K562 (cell line): ENCODE results near the gene SLC26A1. TPM values are rescaled to one million over a fixed set of nuclear protein-coding genes. Genes with fewer than 3 reads are reported as not detected.

ENCODE experiments used
- ATAC-seq: fragments of 200-7000 bp; cut with Tn5 transposase; 3 replicates; pipeline ENCODE4 v1.9.1; 2020; ENCODE audit warnings: moderate library complexity
- BruUV-seq: library from RNA; stranded (reverse); fragments of 400-500 nt; replicated peaks from 2 replicates; lab custom pipeline; 2021; lab: Mats Ljungman, UMichigan
- CTCF ChIA-PET: fragments of 300-600 bp; formaldehyde crosslinking; extraction: SDS; loops from one replicate; lab custom pipeline; 2021; ENCODE audit warnings: low intra/inter-chr PET ratio; lab: Yijun Ruan, JAX
- POLR2A ChIA-PET: fragments of 300-600, 350-650 bp; sonication (Branson Sonifier 250); formaldehyde crosslinking; extraction: SDS; loops from one replicate; lab custom pipeline; 2021; ENCODE audit warnings: antibody characterized with exemption, inconsistent platforms; lab: Yijun Ruan, JAX
- DNase-seq, 4 experiments: peaks; one replicate each; pipeline versions ENCODE4 v3.0.0 to v3.0.0-alpha.2; 2011 to 2018; ENCODE audit warnings: low spot score in 3 of 4, mixed read lengths in 3 of 4; ENCODE audit errors: extremely low read depth in 1 of 4
- FAIRE-seq: peaks from 2 replicates; lab custom pipeline; 2011; peaks lifted over from hg19 to GRCh38; lab: Jason Lieb, UNC
- H2AFZ ChIP-seq: 2 replicates; pipeline ENCODE4 v1.6.0; 2011; ENCODE audit warnings: low read depth, low read length, control low read depth, inconsistent platforms
- H3K27ac ChIP-seq: fragments of 200-600 bp; 3 replicates; pipeline ENCODE4 v1.8.0; 2011; ENCODE audit warnings: low read depth, mild to moderate bottlenecking, control low read depth, inconsistent platforms, low read length, moderate library complexity, mixed read lengths; ENCODE audit errors: extremely low read depth
- H3K27me3 ChIP-seq, 2 experiments: fragments of 300-600 bp in 1 of 2; 2 replicates in 1 of 2; 3 replicates in 1 of 2; pipeline versions ENCODE4 v1.6.0 to v1.8.0; 2011; ENCODE audit warnings: inconsistent platforms in 2 of 2, low read length in 2 of 2, mild to moderate bottlenecking in 1 of 2, mixed read lengths in 1 of 2, moderate library complexity in 1 of 2; ENCODE audit not compliant: control insufficient read depth in 2 of 2, insufficient read depth in 2 of 2
- H3K36me3 ChIP-seq: fragments of 300-600 bp; 3 replicates; pipeline ENCODE4 v1.8.0; 2011; ENCODE audit warnings: mild to moderate bottlenecking, low read length, inconsistent platforms; ENCODE audit not compliant: control insufficient read depth, insufficient read depth
- H3K4me1 ChIP-seq, 2 experiments: fragments of 200-600 bp in 1 of 2; replicated peaks in 1 of 2; 2 replicates in 1 of 2; 3 replicates in 1 of 2; pipeline versions ENCODE4 v1.5.1 to v1.8.0; 2011; ENCODE audit warnings: inconsistent platforms in 2 of 2, low read length in 2 of 2, mild to moderate bottlenecking in 1 of 2, mixed read lengths in 1 of 2, moderate library complexity in 1 of 2; ENCODE audit not compliant: control insufficient read depth in 2 of 2, insufficient read depth in 2 of 2
- H3K4me2 ChIP-seq: 2 replicates; pipeline ENCODE4 v1.6.1; 2011; ENCODE audit warnings: low read length, control low read depth, inconsistent platforms, mixed read lengths; ENCODE audit not compliant: insufficient read depth
- H3K4me3 ChIP-seq: fragments of 200-600 bp; sonication (generic), shearing (Covaris generic); 2 replicates; pipeline ENCODE4 v1.5.1; 2016; ENCODE audit warnings: control low read depth, inconsistent platforms
- H3K79me2 ChIP-seq: fragments of 200-600 bp; 3 replicates; pipeline ENCODE4 v1.8.0; 2011; ENCODE audit warnings: low read length, inconsistent platforms; ENCODE audit not compliant: control insufficient read depth, insufficient read depth
- H3K9ac ChIP-seq, 2 experiments: 2 replicates each; pipeline versions ENCODE4 v1.6.0 to v1.6.1; 2011; ENCODE audit warnings: low read depth in 2 of 2, low read length in 2 of 2, control low read depth in 1 of 2, inconsistent platforms in 1 of 2, mild to moderate bottlenecking in 1 of 2, mixed read lengths in 1 of 2; ENCODE audit not compliant: insufficient read depth in 1 of 2
- H3K9me1 ChIP-seq: one replicate; pipeline ENCODE4 v1.6.0; 2011; ENCODE audit warnings: inconsistent platforms, mild to moderate bottlenecking, low read length, moderate library complexity; ENCODE audit not compliant: control insufficient read depth, insufficient read depth
- H3K9me3 ChIP-seq: replicated peaks from 2 replicates; pipeline ENCODE4 v1.5.1; 2011; ENCODE audit warnings: low read depth, low read length, inconsistent platforms; ENCODE audit not compliant: control insufficient read depth, insufficient read depth
- H4K20me1 ChIP-seq: replicated peaks from 2 replicates; pipeline ENCODE4 v1.6.1; 2011; ENCODE audit warnings: low read length, inconsistent platforms, mixed read lengths; ENCODE audit not compliant: control insufficient read depth, insufficient read depth
- C11orf30 ChIP-seq: fragments of 450-650 bp; IDR thresholded peaks from 2 replicates; pipeline ENCODE4 v1.6.1; 2016; ENCODE audit warnings: low read depth, mild to moderate bottlenecking
- NFIX ChIP-seq: fragments of 250-450 bp; sonication (Bioruptor Pico); IDR thresholded peaks from 2 replicates; pipeline ENCODE4 v1.4.0; 2020; ENCODE audit warnings: low read depth, mild to moderate bottlenecking, moderate library complexity
- POLR2G ChIP-seq: fragments of 200-400 bp; formaldehyde crosslinking; IDR thresholded peaks from 2 replicates; pipeline ENCODE4 v1.6.1; 2017; ENCODE audit warnings: low read depth, mild to moderate bottlenecking, antibody characterized with exemption, low read length, moderate library complexity
- TAF15 ChIP-seq: fragments of 200-400 bp; formaldehyde crosslinking; IDR thresholded peaks from 2 replicates; pipeline ENCODE4 v1.6.1; 2017; ENCODE audit warnings: mild to moderate bottlenecking, low read depth, low read length, moderate library complexity
- ZC3H4 ChIP-seq: sonication (generic); formaldehyde crosslinking; IDR thresholded peaks from 2 replicates; pipeline ENCODE4 v1.9.0; 2021; ENCODE audit warnings: missing genetic modification reagents, borderline replicate concordance
- ZNF668 ChIP-seq: fragments of 250-450 bp; sonication (Bioruptor Pico); IDR thresholded peaks from 2 replicates; pipeline ENCODE4 v1.8.0; 2022; ENCODE audit warnings: mild to moderate bottlenecking, inconsistent platforms
- ZNF75A ChIP-seq: fragments of 450-650 bp; formaldehyde crosslinking; IDR thresholded peaks from 2 replicates; pipeline ENCODE4 v1.4.0; 2020; ENCODE audit warnings: mild to moderate bottlenecking
- WGBS: fragments of 100-300 bp; shearing (Covaris generic); methylation state at CpG from one replicate; pipeline ENCODE4 v1.1.6; 2016; ENCODE audit warnings: low coverage, mixed read lengths; ENCODE audit not compliant: insufficient coverage; ENCODE audit errors: missing lambda C conversion rate; 5-methylcytosine and 5-hydroxymethylcytosine counted together
- in situ Hi-C: fragments of 300-500 bp; cut with MboI; formaldehyde crosslinking; loops from 4 replicates; pipeline ENCODE4 v1.15.0; 2018; ENCODE audit warnings: inconsistent platforms, mixed read lengths
- intact Hi-C: fragments of 100-400 bp; cut with micrococcal nuclease; formaldehyde crosslinking; loops from 2 replicates; pipeline ENCODE4 v1.14.2; 2022
- polyA plus RNA-seq, 8 experiments: library from polyadenylated mRNA; depleted of rRNA in 4 of 8; stranded (reverse) in 5 of 8; unstranded in 3 of 8; fragments of >200 nt; fragmentation: Nextera tagmentation in 2 of 8; fragmentation: Illumina TruSeq in 1 of 8; extraction: Ambion mirVana in 2 of 8; extraction: Trizol in 1 of 8; gene quantifications; 2 replicates each; pipeline versions ENCODE4 v1.2.1 to v1.2.3, GENCODE V29; 2011 to 2014; ENCODE audit warnings: inconsistent platforms in 1 of 8, missing spikeins in 1 of 8
- total RNA-seq, 7 experiments: library from RNA; depleted of rRNA in 6 of 7; stranded (reverse); fragments of >200 nt in 6 of 7; fragmentation: Illumina TruSeq in 2 of 7; extraction: Trizol in 2 of 7; gene quantifications; 2 replicates each; pipeline versions ENCODE4 v1.2.1 to v1.2.3, GENCODE V29; 2011 to 2021; ENCODE audit warnings: low replicate concordance in 1 of 7

Gene SLC26A1
- total and polyA plus RNA-seq, 9 of the 15 experiments (the other 6 are each of a cell fraction or from before 2014, with no cell fraction given), result 0.11 to 4.2 (median 0.95) TPM

- Histone ChIP-seq H3K4me1 (peaks cover 0 to 37% of the 10 kb centered on the region in 2 experiments; a peak in 2 of 5 replicates), H3K9me3 (no peaks in the 10 kb centered on the region), H4K20me1 (no peaks in the 10 kb centered on the region), H3K9me1 (no peaks in the 10 kb centered on the region), H3K79me2 (no peaks in the 10 kb centered on the region), H3K36me3 (no peaks in the 10 kb centered on the region), H3K4me2 (no peak overlapping the region), H2AFZ (no peak overlapping the region), H3K4me3 (no peak overlapping the region), H3K9ac (no peak overlapping the region; a peak in 1 of 4 replicates), H3K27me3 (no peaks in the 10 kb centered on the region), H3K27ac (no peak overlapping the region)
- no peak for TF ChIP-seq C11orf30
- TF ChIP-seq TAF15, result no peak
- TF ChIP-seq ZNF668 (CRISPR knock-in tag), result no peak
- TF ChIP-seq ZC3H4 (CRISPR knock-in tag), result no peak
- no peak for TF ChIP-seq NFIX (CRISPR knock-in tag)
- ATAC-seq (no peak), DNase-seq (no peak), FAIRE-seq (no peak)
- no TSS peak for BruUV-seq
- intact Hi-C loops, result no loop called here
- ChIA-PET POLR2A (interaction anchor here (0.6 kb wide), 1 partner anchor 41 kb away, joined by 3 read pairs; no protein-coding TSS in a partner anchor), CTCF (no interaction called here)
- WGBS, result 94% methylated on average over 12 of the region's 13 CpGs
- in situ Hi-C loops, result no loop called here
Measured at GRCh38 chr4:953574-953915, 39.7 kb downstream of the SLC26A1 start.

GRCh38 chr4:952881-953573, 40.2 kb downstream of the SLC26A1 start:
- Histone ChIP-seq H3K36me3 (no peaks in the 10 kb centered on the region), H3K27ac (no peak overlapping the region), H3K4me2 (no peak overlapping the region), H3K27me3 (no peaks in the 10 kb centered on the region), H3K9me3 (no peaks in the 10 kb centered on the region), H3K4me3 (no peak overlapping the region), H2AFZ (no peak overlapping the region), H3K79me2 (no peaks in the 10 kb centered on the region), H3K4me1 (peaks cover 0 to 38% of the 10 kb centered on the region in 2 experiments; a peak in 2 of 5 replicates), H3K9me1 (no peaks in the 10 kb centered on the region), H4K20me1 (no peaks in the 10 kb centered on the region), H3K9ac (no peak overlapping the region; a peak in 1 of 4 replicates)
- in situ Hi-C loops, result no loop called here
- ChIA-PET CTCF (no interaction called here), POLR2A (interaction anchor here (0.6 kb wide), 1 partner anchor 40 kb away, joined by 3 read pairs; no protein-coding TSS in a partner anchor)
- intact Hi-C loops, result no loop called here
- FAIRE-seq, result no peak
- ATAC-seq, result no peak
- 84% methylated on average over 21 of the region's 28 CpGs for WGBS
- BruUV-seq, result no TSS peak
- DNase-seq, result no peak
- TF ChIP-seq ZNF75A (CRISPR knock-in tag) (no peak), POLR2G (peak; percentile 49; the same call in 1 of the 2 replicates)
